ENCODE measurements around the gene POLR2H. TPM values are rescaled to one million over a fixed set of nuclear protein-coding genes. Genes with fewer than 3 reads are reported as not detected.

The POLR2H gene
- total and polyA plus RNA-seq, 10 of the 15 experiments (the other 5 are each of a cell fraction or from before 2014, with no cell fraction given) = 74.2 to 357 (median 143) TPM

- no peak for TF ChIP-seq CREB1 (IDR thresholded peaks at IDR 0.05; ENCODE audit: low read depth)
- no peak for TF ChIP-seq KAT2A (conservative IDR thresholded peaks at IDR 0.05; ENCODE audit: control insufficient read depth, low read depth, low read length)
- no peak for TF ChIP-seq PML (IDR thresholded peaks at IDR 0.05; ENCODE audit: low read length)
- no peak for TF ChIP-seq ETV6 (conservative IDR thresholded peaks at IDR 0.05 in 1 of 2, IDR thresholded peaks at IDR 0.05 in 1 of 2; ENCODE audit: borderline replicate concordance in 1 of 2, low read depth in 1 of 2)
Observed at GRCh38 chr3:184361532-184361931, at the start of gene POLR2H, which contains the start of gene CLCN2 (continued).

- H3K9ac ChIP-seq (ENCODE audit: control insufficient read depth, insufficient read depth, low read length) = peak within 1 kb of the TSS; percentile 99
- H3K4me3 ChIP-seq = peak within 1 kb of the TSS; percentile 100
- H3K36me3 ChIP-seq (ENCODE audit: control insufficient read depth in 2 of 2, insufficient read depth in 2 of 2, low read length in 1 of 2) = peaks cover 4 to 17% of the 10 kb centered on the region in 2 experiments
- intact Hi-C loops (cut with micrococcal nuclease; ENCODE audit: unreplicated experiment) (loop anchor here (2.0 kb wide), 1 partner anchor 16 kb away; the partner anchor contains the start of gene PSMD2), in situ Hi-C loops (cut with MboI) (no loop called here)
- H4K20me1 ChIP-seq (ENCODE audit: control insufficient read depth, insufficient read depth) = peaks cover 12% of the 10 kb centered on the region
- H3K27me3 ChIP-seq (replicated peaks in 1 of 2; ENCODE audit: control insufficient read depth in 2 of 2, insufficient read depth in 2 of 2, low read length in 1 of 2) = no peaks in the 10 kb centered on the region
- ChIA-PET SMC1A (ENCODE audit: uncharacterized antibody, unreplicated experiment) (no interaction called here), CTCF (no interaction called here), POLR2A (no interaction called here), RAD21 (ENCODE audit: unreplicated experiment) (no interaction called here)
- ATAC-seq (peak; percentile 88), FAIRE-seq (peak; percentile 93), DNase-seq (ENCODE audit: low read depth, low spot score) (peak; percentile 61)
- peaks cover 46% of the 10 kb centered on the region for H3K79me2 ChIP-seq (ENCODE audit: control insufficient read depth, insufficient read depth, low read length)
- WGBS (ENCODE audit: insufficient coverage, insufficient replicate concordance, low lambda C conversion rate, missing lambda C conversion rate) = under 1% methylated on average over 32 of the region's 40 CpGs
- peak within 1 kb of the TSS; percentile 92 for H3K27ac ChIP-seq (ENCODE audit: control insufficient read depth, insufficient read depth)
- BruUV-seq (replicated peaks) = no TSS peak
- H3K4me2 ChIP-seq (ENCODE audit: control insufficient read depth, insufficient read depth) = peak within 1 kb of the TSS; percentile 95
- H3K9me3 ChIP-seq (replicated peaks; ENCODE audit: control insufficient read depth, insufficient read depth, low read length) = no peaks in the 10 kb centered on the region
- H3K4me1 ChIP-seq (ENCODE audit: control insufficient read depth, insufficient read depth, low read length) = 0 out of 2 replicates have a peak, but pooled peaks cover 3% of the 10 kb centered on the region
- H2AFZ ChIP-seq (ENCODE audit: control insufficient read depth, low read depth, low read length) = peak within 1 kb of the TSS; percentile 92
- TF ChIP-seq CBFB (IDR thresholded peaks at IDR 0.05; ENCODE audit: low read depth) (peak; percentile 38; the same call in 1 of the 2 replicates), POLR2AphosphoS5 (IDR thresholded peaks at IDR 0.05; ENCODE audit: low read length) (peak; percentile 83), EGR1 (IDR thresholded peaks at IDR 0.05; ENCODE audit: borderline replicate concordance in 1 of 2, low read depth in 2 of 2, low read length in 2 of 2) (peak; percentile 52 to 80), CREB1 (IDR thresholded peaks at IDR 0.05; ENCODE audit: low read depth) (0 out of 2 replicates have a peak, but pooled peaks have one; percentile 11), ZZZ3 (IDR thresholded peaks at IDR 0.05; ENCODE audit: control insufficient read depth, insufficient read length, low read depth) (no peak), SUPT20H (IDR thresholded peaks at IDR 0.05; ENCODE audit: borderline replicate concordance, control insufficient read depth, low read depth, low read length) (no peak), SKIL (IDR thresholded peaks at IDR 0.05; ENCODE audit: low read depth, poor library complexity, severe bottlenecking) (no peak), MEF2A (IDR thresholded peaks at IDR 0.05; ENCODE audit: insufficient read depth, low read depth, low read length) (0 out of 2 replicates have a peak, but pooled peaks have one; percentile 7), ATF7 (IDR thresholded peaks at IDR 0.05; ENCODE audit: low read depth) (no peak), USF2 (IDR thresholded peaks at IDR 0.05; ENCODE audit: borderline replicate concordance, low read depth, low read length) (peak; percentile 98), TCF12 (IDR thresholded peaks at IDR 0.05; ENCODE audit: low read depth, low read length) (peak; percentile 47; the same call in 1 of the 2 replicates), RBBP5 (conservative IDR thresholded peaks at IDR 0.05) (no peak), REST (IDR thresholded peaks at IDR 0.05; ENCODE audit: low read depth, low read length) (no peak), RAD51 (IDR thresholded peaks at IDR 0.05) (peak; percentile 97)
Observed at GRCh38 chr3:184314363-184314699, 47.2 kb upstream of the POLR2H start, which contains the start of gene EIF4G1. TSS of gene EIF4G1 (plus strand) at chr3:184314606. CDS start at chr3:184315797, 1,191 bp downstream.

All from GM12878 (cell line).